ENCODE results near the gene PCDHA6. TPM values are rescaled to one million over a fixed set of nuclear protein-coding genes. Genes with fewer than 3 reads are reported as not detected.
"Not testable (repeated sequence)": the region's sequence is repeated elsewhere in the genome, so short reads cannot be mapped to it uniquely, and the experiment has no call there.

Gene PCDHA6
- total RNA-seq, 1 experiment from 2014 or later, result not detected

GRCh38 chr5:140823475-140823874 is 4.3 kb upstream of the PCDHA6 start:
- Histone ChIP-seq H3K9me3 (ENCODE audit: insufficient read depth, low read depth) (no peaks in the 10 kb centered on the region; the same call in 1 of the 2 replicates), H3K4me2 (no peak overlapping the region), H3K4me3 (no peak overlapping the region), H4K20me1 (ENCODE audit: insufficient read depth) (no peaks in the 10 kb centered on the region), H3K36me3 (ENCODE audit: low read depth) (no peaks in the 10 kb centered on the region), H3F3A (ENCODE audit: insufficient read depth, low read depth) (no peaks in the 10 kb centered on the region), H3K4me1 (replicated peaks; ENCODE audit: insufficient read depth) (no peaks in the 10 kb centered on the region), H3K79me2 (ENCODE audit: low read depth) (no peaks in the 10 kb centered on the region), H3K27ac (no peak overlapping the region), H3K27me3 (ENCODE audit: insufficient read depth, low read depth) (no peaks in the 10 kb centered on the region), H3K9me2 (ENCODE audit: insufficient read depth) (no peaks in the 10 kb centered on the region), H2AFZ (no peak overlapping the region)
- CTCF ChIA-PET, result no interaction called here
- no TSS peak for BruUV-seq (replicated peaks)
- intact Hi-C loops (cut with micrococcal nuclease; ENCODE audit: unreplicated experiment), result no loop called here
- TF ChIP-seq CTCF (conservative IDR thresholded peaks at IDR 0.05) (no peak), EZH2 (IDR thresholded peaks at IDR 0.05; ENCODE audit: low read depth) (no peak)
- no peak for DNase-seq
- POLR2A ChIA-PET (ENCODE audit: unreplicated experiment), result no interaction called here

- Histone ChIP-seq H3K27ac (no peak overlapping the region), H3K4me3 (no peak overlapping the region), H3K79me2 (ENCODE audit: low read depth) (no peaks in the 10 kb centered on the region), H3K4me2 (no peak overlapping the region), H3K27me3 (ENCODE audit: insufficient read depth, low read depth) (no peaks in the 10 kb centered on the region), H2AFZ (no peak overlapping the region), H3K4me1 (replicated peaks; ENCODE audit: insufficient read depth) (no peaks in the 10 kb centered on the region), H3K9me2 (ENCODE audit: insufficient read depth) (no peaks in the 10 kb centered on the region), H4K20me1 (ENCODE audit: insufficient read depth) (no peaks in the 10 kb centered on the region), H3F3A (ENCODE audit: insufficient read depth, low read depth) (no peaks in the 10 kb centered on the region), H3K36me3 (ENCODE audit: low read depth) (no peaks in the 10 kb centered on the region), H3K9me3 (ENCODE audit: insufficient read depth, low read depth) (no peaks in the 10 kb centered on the region; the same call in 1 of the 2 replicates)
- BruUV-seq (replicated peaks), result no TSS peak
- TF ChIP-seq CTCF (conservative IDR thresholded peaks at IDR 0.05), result no peak
- TF ChIP-seq EZH2 (IDR thresholded peaks at IDR 0.05; ENCODE audit: low read depth), result no peak
- no peak for DNase-seq
- CTCF ChIA-PET, result interaction anchor here (1.0 kb wide), 1 partner anchor 13 kb away, joined by 3 read pairs; no protein-coding TSS in a partner anchor
- intact Hi-C loops (cut with micrococcal nuclease; ENCODE audit: unreplicated experiment), result no loop called here
- POLR2A ChIA-PET (ENCODE audit: unreplicated experiment), result no interaction called here
Observed at GRCh38 chr5:140828362-140828737, 590 bp downstream of the PCDHA6 start.

- BruUV-seq (replicated peaks); H3K79me2 ChIP-seq (ENCODE audit: low read depth); H3K4me1 ChIP-seq (replicated peaks; ENCODE audit: insufficient read depth); DNase-seq; H4K20me1 ChIP-seq (ENCODE audit: insufficient read depth); H3K27ac ChIP-seq; H3K27me3 ChIP-seq (ENCODE audit: insufficient read depth, low read depth); H3K4me2 ChIP-seq; intact Hi-C loops (cut with micrococcal nuclease; ENCODE audit: unreplicated experiment); POLR2A ChIA-PET (ENCODE audit: unreplicated experiment); CTCF ChIA-PET; H3K9me2 ChIP-seq (ENCODE audit: insufficient read depth); H3K9me3 ChIP-seq (ENCODE audit: insufficient read depth, low read depth); H3K36me3 ChIP-seq (ENCODE audit: low read depth); H2AFZ ChIP-seq; H3K4me3 ChIP-seq; H3F3A ChIP-seq (ENCODE audit: insufficient read depth, low read depth): not testable (repeated sequence)
Observed at GRCh38 chr5:140829511-140830501, 2.0 kb downstream of the PCDHA6 start.
